Lung (tissue), 12 donors: ENCODE data around the gene CFAP54. TPM values are rescaled to one million over a fixed set of nuclear protein-coding genes. Genes with fewer than 3 reads are reported as not detected.

Experiments used
- ATAC-seq: fragments of 200-7000 bp; cut with Tn5 transposase; one replicate; pipeline ENCODE4 v1.9.1; 2020; ENCODE audit warnings: moderate number of reproducible peaks; ENCODE audit not compliant: insufficient read depth, low FRiP score
- DNase-seq, 3 donors: peaks; one replicate each; pipeline ENCODE4 v3.0.0-alpha.2; 2013 to 2017
- H3K27ac ChIP-seq, 2 donors: one replicate each; pipeline ENCODE4 v1.5.1; 2013; ENCODE audit warnings: mild to moderate bottlenecking in 2 of 2, moderate library complexity in 2 of 2, control low read depth in 1 of 2, inconsistent platforms in 1 of 2, low read depth in 1 of 2, low read length in 1 of 2
- H3K27me3 ChIP-seq, 3 donors: one replicate each; pipeline ENCODE4 v1.5.1; 2013; ENCODE audit warnings: low read length in 2 of 3; ENCODE audit not compliant: control insufficient read depth in 3 of 3, insufficient read depth in 3 of 3
- H3K36me3 ChIP-seq, 4 donors: one replicate each; pipeline ENCODE4 v1.5.1; 2013; ENCODE audit warnings: low read length in 4 of 4, mild to moderate bottlenecking in 1 of 4, moderate library complexity in 1 of 4; ENCODE audit not compliant: control insufficient read depth in 4 of 4, insufficient read depth in 4 of 4
- H3K4me1 ChIP-seq, 5 donors: one replicate each; pipeline ENCODE4 v1.5.1; 2013; ENCODE audit warnings: low read length in 5 of 5, mild to moderate bottlenecking in 2 of 5, moderate library complexity in 1 of 5; ENCODE audit not compliant: control insufficient read depth in 5 of 5, insufficient read depth in 5 of 5
- H3K4me3 ChIP-seq: one replicate; pipeline ENCODE4 v1.5.1; 2013; ENCODE audit warnings: mild to moderate bottlenecking, control low read depth, moderate library complexity
- H3K9ac ChIP-seq, 2 donors: one replicate each; pipeline ENCODE4 v1.5.1; 2013; ENCODE audit warnings: low read length in 2 of 2, control low read depth in 1 of 2; ENCODE audit not compliant: insufficient read depth in 1 of 2
- H3K9me3 ChIP-seq, 4 donors: one replicate each; pipeline ENCODE4 v1.5.1; 2013; ENCODE audit warnings: low read length in 3 of 4, mild to moderate bottlenecking in 1 of 4, moderate library complexity in 1 of 4; ENCODE audit not compliant: control insufficient read depth in 4 of 4, insufficient read depth in 3 of 4
- WGBS, 2 donors: extraction: QIAGEN DNeasy Blood & Tissue Kit; methylation state at CpG; one replicate each; pipeline ENCODE4 v1.1.7; 2013; 5-methylcytosine and 5-hydroxymethylcytosine counted together
- polyA plus RNA-seq, 2 donors: library from polyadenylated mRNA; stranded (reverse); fragments of 200-250 nt; gene quantifications; one replicate each; pipeline ENCODE4 v1.2.1, GENCODE V29; 2013
- total RNA-seq, 2 donors: library from RNA; depleted of rRNA in 1 of 2; stranded (reverse); fragments of >200 nt in 1 of 2; gene quantifications; one replicate each; pipeline ENCODE4 v1.2.1, GENCODE V29; 2014 to 2021
- TF ChIP-seq, protein P1 (sequence below): IDR thresholded peaks from 2 replicates; pipeline ENCODE4 v1.5.1; 2012; ENCODE audit warnings: mild to moderate bottlenecking; ENCODE audit errors: control extremely low read depth, extremely low read depth
- donor health status: control.
- donor health status: control.
- donor health status: Bipolar disorder and iron deficiency.
- donor health status: healthy.
- donor health status: DM: yes; HTN: yes; CAD: no.

Gene CFAP54
- total and polyA plus RNA-seq, 4 donors = 0.80 to 35.4 (median 8.2) TPM

DNA sequence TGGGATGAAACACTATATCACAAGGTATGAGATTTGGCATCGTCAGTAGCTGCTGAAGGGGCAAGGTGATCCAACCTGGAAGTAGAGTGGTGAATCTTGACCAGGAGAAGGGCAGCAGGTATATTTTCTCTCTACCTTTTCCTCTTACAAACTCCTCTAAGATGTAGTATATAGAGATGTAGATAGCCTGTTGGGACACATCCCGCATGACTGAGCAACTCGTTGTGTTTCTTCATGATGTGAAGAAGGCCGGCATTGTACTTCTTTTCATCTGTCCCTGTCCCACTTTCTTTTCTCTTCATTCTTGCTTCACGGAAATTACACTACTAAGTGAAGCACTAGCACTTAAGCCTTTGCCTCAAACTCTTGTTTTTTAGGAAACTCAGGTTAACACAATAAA, 7.3 kb upstream of the CFAP54 start:
- no peaks in the 10 kb centered on the region for H3K9me3 ChIP-seq
- 95 to 96% methylated on average over 5 of the region's 5 CpGs for WGBS, 2 donors
- H3K27ac ChIP-seq = no peak overlapping the region
- no peak overlapping the region for H3K9ac ChIP-seq
- H3K36me3 ChIP-seq = no peaks in the 10 kb centered on the region
- peaks cover 0 to 3% (median 0%) of the 10 kb centered on the region in 5 donors for H3K4me1 ChIP-seq
- DNase-seq (no peak), ATAC-seq (no peak)
- TF ChIP-seq, protein P1, sequence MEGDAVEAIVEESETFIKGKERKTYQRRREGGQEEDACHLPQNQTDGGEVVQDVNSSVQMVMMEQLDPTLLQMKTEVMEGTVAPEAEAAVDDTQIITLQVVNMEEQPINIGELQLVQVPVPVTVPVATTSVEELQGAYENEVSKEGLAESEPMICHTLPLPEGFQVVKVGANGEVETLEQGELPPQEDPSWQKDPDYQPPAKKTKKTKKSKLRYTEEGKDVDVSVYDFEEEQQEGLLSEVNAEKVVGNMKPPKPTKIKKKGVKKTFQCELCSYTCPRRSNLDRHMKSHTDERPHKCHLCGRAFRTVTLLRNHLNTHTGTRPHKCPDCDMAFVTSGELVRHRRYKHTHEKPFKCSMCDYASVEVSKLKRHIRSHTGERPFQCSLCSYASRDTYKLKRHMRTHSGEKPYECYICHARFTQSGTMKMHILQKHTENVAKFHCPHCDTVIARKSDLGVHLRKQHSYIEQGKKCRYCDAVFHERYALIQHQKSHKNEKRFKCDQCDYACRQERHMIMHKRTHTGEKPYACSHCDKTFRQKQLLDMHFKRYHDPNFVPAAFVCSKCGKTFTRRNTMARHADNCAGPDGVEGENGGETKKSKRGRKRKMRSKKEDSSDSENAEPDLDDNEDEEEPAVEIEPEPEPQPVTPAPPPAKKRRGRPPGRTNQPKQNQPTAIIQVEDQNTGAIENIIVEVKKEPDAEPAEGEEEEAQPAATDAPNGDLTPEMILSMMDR = no peak
- H3K27me3 ChIP-seq = no peaks in the 10 kb centered on the region
- H3K4me3 ChIP-seq = no peak overlapping the region

DNA sequence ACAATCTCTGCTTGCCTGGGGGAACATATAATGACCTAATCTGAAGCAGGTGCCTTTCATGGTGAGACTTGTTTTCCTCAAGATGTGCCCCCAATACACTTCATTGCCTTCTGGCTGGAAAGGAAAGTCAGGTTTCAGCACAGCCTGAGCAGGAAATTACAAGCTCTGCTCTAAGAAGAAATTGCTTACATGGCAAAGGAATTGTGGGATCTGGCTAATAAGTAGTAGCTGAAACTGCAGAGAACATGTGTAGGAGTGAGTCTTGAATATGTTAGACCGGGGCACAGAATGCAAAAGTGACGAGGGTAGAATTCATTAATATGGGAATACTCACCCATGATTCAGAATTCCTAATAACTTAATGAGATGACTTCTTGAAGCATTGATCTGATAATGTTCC, 6.3 kb upstream of the CFAP54 start:
- no peak overlapping the region for H3K27ac ChIP-seq
- WGBS, 2 donors = 94 to 98% methylated on average over 2 of the region's 2 CpGs
- no peak for DNase-seq
- H3K4me1 ChIP-seq = peaks cover 0 to 3% (median 0%) of the 10 kb centered on the region in 5 donors
- no peak overlapping the region for H3K9ac ChIP-seq
- no peak overlapping the region for H3K4me3 ChIP-seq
- H3K9me3 ChIP-seq = no peaks in the 10 kb centered on the region
- H3K27me3 ChIP-seq = no peaks in the 10 kb centered on the region
- TF ChIP-seq, protein P1 = no peak
- no peak for ATAC-seq
- no peaks in the 10 kb centered on the region for H3K36me3 ChIP-seq

DNA sequence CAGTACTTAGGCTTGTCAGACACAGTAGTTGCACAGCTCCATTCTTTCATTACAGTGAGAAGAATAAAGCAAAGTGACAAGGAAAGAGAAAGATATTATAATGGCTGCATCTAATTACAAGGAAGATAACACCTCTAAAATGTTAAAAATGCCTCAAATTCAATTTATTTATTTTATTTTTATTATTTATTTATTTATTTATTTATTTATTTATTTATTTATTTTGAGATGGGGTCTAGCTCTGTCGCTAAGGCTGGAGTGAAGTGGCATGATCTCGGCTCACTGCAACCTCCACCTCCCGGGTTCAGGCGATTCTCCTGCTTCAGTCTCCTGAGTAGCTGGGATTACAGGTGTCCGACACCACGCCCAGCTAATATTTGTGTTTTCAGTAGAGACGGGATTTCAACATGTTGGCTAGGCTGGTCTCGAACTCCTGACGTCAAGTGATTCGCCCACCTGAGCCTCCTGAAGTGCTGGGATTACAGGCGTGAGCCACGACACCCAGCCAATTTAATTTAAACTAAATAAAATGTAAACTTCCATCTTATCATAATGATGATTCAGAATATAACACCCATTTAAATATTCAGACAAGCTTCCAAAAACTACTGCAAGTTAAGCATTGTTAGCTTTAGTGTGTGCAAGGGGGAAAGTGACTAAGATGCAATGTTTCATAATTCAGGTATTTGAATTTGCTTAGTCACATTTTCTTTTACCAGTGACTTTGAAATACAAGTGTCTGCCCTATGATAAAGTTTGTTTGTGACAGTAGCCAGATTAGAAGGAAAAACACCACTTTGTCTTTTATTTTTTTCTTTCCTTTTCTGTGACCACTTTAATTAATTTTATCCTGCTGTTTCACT, 2.4 kb upstream of the CFAP54 start:
- Histone ChIP-seq H3K4me3 (no peak overlapping the region), H3K9ac (no peak overlapping the region), H3K36me3 (no peaks in the 10 kb centered on the region), H3K27ac (no peak overlapping the region), H3K27me3 (no peaks in the 10 kb centered on the region), H3K4me1 (peaks cover 0 to 9% (median 0%) of the 10 kb centered on the region in 5 donors), H3K9me3 (no peaks in the 10 kb centered on the region)
- DNase-seq = no peak
- ATAC-seq = no peak
- TF ChIP-seq, protein P1 = no peak
- WGBS, 2 donors = 91 to 95% methylated on average over 12 of the region's 12 CpGs
